BJ (cell line): ENCODE results near the gene EIF4A3. TPM values are rescaled to one million over a fixed set of nuclear protein-coding genes. Genes with fewer than 3 reads are reported as not detected.
A peak's percentile ranks its signal among the peaks of the same experiment; 100 is the strongest.

ENCODE experiments used
- CTCF ChIA-PET: fragments of 350-600 bp; formaldehyde crosslinking; extraction: SDS; loops from one replicate; lab custom pipeline; 2021; ENCODE audit warnings: antibody characterized with exemption, inconsistent platforms; lab: Yijun Ruan, JAX
- POLR2A ChIA-PET: fragments of 300-600 bp; sonication (Branson Sonifier 250); formaldehyde crosslinking; extraction: SDS; loops from one replicate; lab custom pipeline; 2021; ENCODE audit warnings: antibody characterized with exemption; lab: Charles Lee
- DNase-seq: peaks from one replicate; pipeline ENCODE4 v3.0.0-alpha.2; 2011; ENCODE audit warnings: low read depth
- H3K27me3 ChIP-seq: 2 replicates; pipeline ENCODE4 v1.6.0; 2011; ENCODE audit warnings: low read length; ENCODE audit not compliant: control insufficient read depth, insufficient read depth
- H3K36me3 ChIP-seq: 2 replicates; pipeline ENCODE4 v1.5.1; 2011; ENCODE audit warnings: low read length; ENCODE audit not compliant: control insufficient read depth, insufficient read depth
- H3K4me3 ChIP-seq: 2 replicates; pipeline ENCODE4 v1.5.1; 2011; ENCODE audit warnings: low read depth, mild to moderate bottlenecking, control low read depth, low read length
- CTCF ChIP-seq: IDR thresholded peaks from 2 replicates; pipeline ENCODE4 v1.5.1; 2011; ENCODE audit warnings: low read depth, mild to moderate bottlenecking, control low read depth, inconsistent platforms, low read length, moderate library complexity; ENCODE audit not compliant: insufficient read depth
- polyA minus RNA-seq: library from RNA; depleted of rRNA, polyadenylated mRNA; stranded (reverse); fragments of >200 nt; gene quantifications from 2 replicates; pipeline ENCODE4 v1.2.3, GENCODE V29; 2011; rRNA and poly(A)+ RNA removed
- polyA plus RNA-seq: library from polyadenylated mRNA; depleted of rRNA; stranded (reverse); fragments of >200 nt; gene quantifications from 2 replicates; pipeline ENCODE4 v1.2.3, GENCODE V29; 2011; rRNA removed

Gene EIF4A3
- polyA plus RNA-seq (89.0 and 89.4 TPM in 2 replicates), polyA minus RNA-seq (38.9 and 41.8 TPM in 2 replicates)

- ChIA-PET CTCF (interaction anchor here (1.0 to 3.0 kb wide), 4 partner anchors 46 to 115 kb away, joined by 3 to 18 read pairs (median 4); partner anchors contain the start of gene GAA), POLR2A (no interaction called here)
- peak; percentile 98 for DNase-seq
- TF ChIP-seq CTCF = 0 out of 2 replicates have a peak, but pooled peaks have one; percentile 1
- no peaks in the 10 kb centered on the region for H3K27me3 ChIP-seq
- H3K4me3 ChIP-seq = peak within 1 kb of the TSS; percentile 68
- peaks cover 10% of the 10 kb centered on the region for H3K36me3 ChIP-seq
Observed at GRCh38 chr17:80147035-80147822, at the start of gene EIF4A3. Gene EIF4A3 (minus strand): TSS chr17:80147128. CDS start chr17:80146961, 167 bp downstream.

- no peak overlapping the region for H3K4me3 ChIP-seq
- no peaks in the 10 kb centered on the region for H3K36me3 ChIP-seq
- CTCF ChIA-PET = interaction anchor here (0.6 to 2.9 kb wide), 13 partner anchors 8 to 662 kb away, joined by 3 to 44 read pairs (median 5); partner anchors contain the start of gene GAA
- TF ChIP-seq CTCF = no peak
- DNase-seq = no peak
- POLR2A ChIA-PET = no interaction called here
- H3K27me3 ChIP-seq = peaks cover 4% of the 10 kb centered on the region; the same call in 1 of the 2 replicates
Observed at GRCh38 chr17:80196652-80197051, 49.7 kb upstream of the EIF4A3 start.

- ChIA-PET CTCF (interaction anchor here (0.6 to 2.9 kb wide), 34 partner anchors 8 to 218 kb away, joined by 3 to 44 read pairs (median 4); partner anchors contain the start of gene GAA), POLR2A (no interaction called here)
- TF ChIP-seq CTCF = peak; percentile 92
- H3K4me3 ChIP-seq = no peak overlapping the region
- peaks cover 4% of the 10 kb centered on the region for H3K27me3 ChIP-seq
- no peaks in the 10 kb centered on the region for H3K36me3 ChIP-seq
- no peak for DNase-seq
Observed at GRCh38 chr17:80195671-80196529, 49.0 kb upstream of the EIF4A3 start.

GRCh38 chr17:80195141-80195540, 48.2 kb upstream of the EIF4A3 start:
- ChIA-PET POLR2A (no interaction called here), CTCF (interaction anchor here (0.7 to 2.9 kb wide), 25 partner anchors 8 to 214 kb away, joined by 3 to 44 read pairs (median 4); no protein-coding TSS in a partner anchor)
- DNase-seq = no peak
- no peak for TF ChIP-seq CTCF
- H3K36me3 ChIP-seq = no peaks in the 10 kb centered on the region
- H3K27me3 ChIP-seq = peaks cover 4% of the 10 kb centered on the region
- no peak overlapping the region for H3K4me3 ChIP-seq
